GM12878 (cell line): Measurements from ENCODE around the gene MYO3B. TPM values are rescaled to one million over a fixed set of nuclear protein-coding genes. Genes with fewer than 3 reads are reported as not detected.

Experiments used
- ATAC-seq: fragments of 200-7000 bp; cut with Tn5 transposase; 3 replicates; pipeline ENCODE4 v1.9.1; 2020; ENCODE audit warnings: mild to moderate bottlenecking, moderate library complexity
- BruUV-seq: library from RNA; stranded (reverse); fragments of 400-500 nt; replicated peaks from 2 replicates; lab custom pipeline; 2021; lab: Mats Ljungman, UMichigan
- CTCF ChIA-PET: fragments of 300-600 bp; sonication (Branson Sonifier 250); formaldehyde crosslinking; extraction: SDS; loops from one replicate; lab custom pipeline; 2021; ENCODE audit warnings: inconsistent platforms; lab: Yijun Ruan, JAX
- POLR2A ChIA-PET: fragments of 350-600 bp; formaldehyde crosslinking; extraction: SDS; loops from one replicate; lab custom pipeline; 2021; ENCODE audit warnings: inconsistent platforms; lab: Charles Lee
- RAD21 ChIA-PET: fragments of 300-600 bp; sonication (Branson Sonifier 250); formaldehyde crosslinking; loops from one replicate; lab custom pipeline; 2023; ENCODE audit warnings: antibody characterized with exemption; ENCODE audit not compliant: unreplicated experiment; lab: Charles Lee
- SMC1A ChIA-PET: fragments of 300-600 bp; sonication (Branson Sonifier 250); formaldehyde crosslinking; loops from one replicate; lab custom pipeline; 2023; ENCODE audit not compliant: unreplicated experiment, uncharacterized antibody; lab: Charles Lee
- DNase-seq: peaks from one replicate; pipeline ENCODE4 v3.0.0-alpha.2; 2011; ENCODE audit warnings: low read depth, low spot score
- FAIRE-seq: peaks from 3 replicates; lab custom pipeline; 2011; peaks lifted over from hg19 to GRCh38; lab: Jason Lieb, UNC
- H2AFZ ChIP-seq: 2 replicates; pipeline ENCODE4 v1.6.0; 2011; ENCODE audit warnings: low read depth, low read length, control low read depth; ENCODE audit not compliant: control insufficient read depth
- H3K27ac ChIP-seq: 2 replicates; pipeline ENCODE4 v1.5.1; 2011; ENCODE audit warnings: control low read depth; ENCODE audit not compliant: control insufficient read depth, insufficient read depth
- H3K27me3 ChIP-seq, 2 experiments: replicated peaks in 1 of 2; 2 replicates each; pipeline versions ENCODE4 v1.6.0 to v1.6.1; 2011; ENCODE audit warnings: low read length in 1 of 2; ENCODE audit not compliant: control insufficient read depth in 2 of 2, insufficient read depth in 2 of 2
- H3K36me3 ChIP-seq, 2 experiments: 2 replicates each; pipeline ENCODE4 v1.5.1; 2011; ENCODE audit warnings: low read length in 1 of 2; ENCODE audit not compliant: control insufficient read depth in 2 of 2, insufficient read depth in 2 of 2
- H3K4me1 ChIP-seq: 2 replicates; pipeline ENCODE4 v1.6.1; 2011; ENCODE audit warnings: mild to moderate bottlenecking, low read length, moderate library complexity, mixed read lengths; ENCODE audit not compliant: control insufficient read depth, insufficient read depth
- H3K4me2 ChIP-seq: 2 replicates; pipeline ENCODE4 v1.6.0; 2011; ENCODE audit warnings: control low read depth; ENCODE audit not compliant: control insufficient read depth, insufficient read depth
- H3K4me3 ChIP-seq: fragments of 200-600 bp; sonication (generic); 2 replicates; pipeline ENCODE4 v1.5.1; 2016
- H3K79me2 ChIP-seq: 2 replicates; pipeline ENCODE4 v1.6.0; 2011; ENCODE audit warnings: low read length; ENCODE audit not compliant: control insufficient read depth, insufficient read depth
- H3K9ac ChIP-seq: 2 replicates; pipeline ENCODE4 v1.8.0; 2011; ENCODE audit warnings: low read length, control low read depth, mixed read lengths; ENCODE audit not compliant: control insufficient read depth, insufficient read depth
- H3K9me3 ChIP-seq: replicated peaks from 3 replicates; pipeline ENCODE4 v1.5.1; 2011; ENCODE audit warnings: mild to moderate bottlenecking, low read length; ENCODE audit not compliant: control insufficient read depth, insufficient read depth
- H4K20me1 ChIP-seq: 2 replicates; pipeline ENCODE4 v1.6.0; 2011; ENCODE audit not compliant: control insufficient read depth, insufficient read depth
- NFIC ChIP-seq: IDR thresholded peaks from 2 replicates; pipeline ENCODE4 v1.6.1; 2012; ENCODE audit warnings: low read depth, mild to moderate bottlenecking, inconsistent platforms, low read length, moderate library complexity
- POU2F2 ChIP-seq: IDR thresholded peaks from 3 replicates; pipeline ENCODE4 v1.6.1; 2011; ENCODE audit warnings: low read depth, mild to moderate bottlenecking, low read length, borderline replicate concordance
- RAD21 ChIP-seq: IDR thresholded peaks from 2 replicates; pipeline ENCODE4 v1.6.1; 2011; ENCODE audit warnings: mild to moderate bottlenecking, low read depth, low read length, moderate library complexity; ENCODE audit not compliant: insufficient read depth
- RELB ChIP-seq: fragments of 450-650 bp; IDR thresholded peaks from 2 replicates; pipeline ENCODE4 v1.6.1; 2017; ENCODE audit warnings: low read depth, mild to moderate bottlenecking, moderate library complexity
- SMAD5 ChIP-seq: IDR thresholded peaks from 2 replicates; pipeline ENCODE4 v1.6.1; 2016; ENCODE audit warnings: antibody characterized with exemption, low read depth
- YBX1 ChIP-seq: fragments of 450-650 bp; IDR thresholded peaks from 2 replicates; pipeline ENCODE4 v1.6.1; 2016; ENCODE audit warnings: antibody characterized with exemption
- ZBED1 ChIP-seq: IDR thresholded peaks from 2 replicates; pipeline ENCODE4 v1.6.1; 2016; ENCODE audit warnings: borderline replicate concordance
- WGBS: methylation state at CpG from one replicate; pipeline ENCODE4 v1.1.6; 2016; ENCODE audit warnings: low lambda C conversion rate; ENCODE audit not compliant: insufficient replicate concordance, insufficient coverage; ENCODE audit errors: missing lambda C conversion rate; 5-methylcytosine and 5-hydroxymethylcytosine counted together
- in situ Hi-C: fragments of 300-500 bp; cut with MboI; formaldehyde crosslinking; loops from 9 replicates; pipeline ENCODE4 v1.14.3; 2018; ENCODE audit warnings: mixed read lengths
- intact Hi-C: fragments of 100-400 bp; cut with micrococcal nuclease; formaldehyde crosslinking; loops from one replicate; pipeline ENCODE4 v1.14.2; 2022; ENCODE audit not compliant: unreplicated experiment
- polyA plus RNA-seq, 11 experiments: library from polyadenylated mRNA; depleted of rRNA in 4 of 11; unstranded in 6 of 11; stranded (reverse) in 5 of 11; fragments of >200 nt; fragmentation: Nextera tagmentation in 4 of 11; fragmentation: Illumina TruSeq in 1 of 11; extraction: Ambion mirVana in 4 of 11; extraction: Trizol in 1 of 11; gene quantifications; 1 replicate in 1 of 11; 2 replicates in 10 of 11; pipeline versions ENCODE4 v1.2.1 to v1.2.3, GENCODE V29; 2011 to 2016; ENCODE audit warnings: inconsistent platforms in 2 of 11, missing spikeins in 2 of 11, low read depth in 1 of 11
- total RNA-seq, 4 experiments: library from RNA; depleted of rRNA in 3 of 4; stranded (reverse); fragments of >200 nt in 3 of 4; fragmentation: Illumina TruSeq in 1 of 4; extraction: Trizol in 1 of 4; gene quantifications; 2 replicates each; pipeline versions ENCODE4 v1.2.1 to v1.2.3, GENCODE V29; 2013 to 2021
- TF ChIP-seq, protein P1 (sequence below): fragments of 450-650 bp; IDR thresholded peaks from 2 replicates; pipeline ENCODE4 v1.6.1; 2014; ENCODE audit warnings: mild to moderate bottlenecking
- TF ChIP-seq, protein P2 (sequence below): IDR thresholded peaks from 2 replicates; pipeline ENCODE4 v1.6.1; 2011; ENCODE audit warnings: borderline replicate concordance, low read depth, mild to moderate bottlenecking, moderate library complexity, mixed read lengths, low read length; ENCODE audit not compliant: insufficient read depth; ENCODE audit errors: extremely low read length
- TF ChIP-seq, protein P3 (sequence below): fragments of 450-650 bp; formaldehyde crosslinking; IDR thresholded peaks from 2 replicates; pipeline ENCODE4 v1.4.0; 2020; ENCODE audit warnings: mild to moderate bottlenecking, moderate library complexity

The MYO3B gene
- total and polyA plus RNA-seq, 10 of the 15 experiments (the other 5 are each of a cell fraction or from before 2014, with no cell fraction given), result 1.1 to 7.1 (median 2.1) TPM

GRCh38 chr2:170163411-170164065, 14.4 kb upstream of the MYO3B start:
- in situ Hi-C loops, result no loop called here
- 66% methylated on average over 6 of the region's 6 CpGs for WGBS
- Histone ChIP-seq H3K79me2 (no peaks in the 10 kb centered on the region), H3K9me3 (no peaks in the 10 kb centered on the region), H3K27me3 (no peaks in the 10 kb centered on the region), H3K4me3 (no peak overlapping the region), H3K4me2 (no peak overlapping the region), H4K20me1 (no peaks in the 10 kb centered on the region), H2AFZ (no peak overlapping the region), H3K9ac (no peak overlapping the region)
- intact Hi-C loops, result no loop called here
- no peak for FAIRE-seq
- SMC1A ChIA-PET, result interaction anchor here (0.6 to 15.9 kb wide), 8 partner anchors 8 to 653 kb away, joined by 3 to 291 read pairs (median 6); partner anchors contain the start of genes GAD1 and MYO3B
- CTCF ChIA-PET, result interaction anchor here (0.8 to 5.9 kb wide), 4 partner anchors 11 to 69 kb away, joined by 3 to 38 read pairs (median 4); no protein-coding TSS in a partner anchor
- POLR2A ChIA-PET, result interaction anchor here (1.3 to 10.7 kb wide), 2 partner anchors 9 to 16 kb away, joined by 4 to 112 read pairs; partner anchors contain the start of gene MYO3B
- no peak for TF ChIP-seq SMAD5
- no peak for TF ChIP-seq YBX1
- TF ChIP-seq NFIC, result no peak
- TF ChIP-seq RAD21, result no peak
- TF ChIP-seq, protein P1, sequence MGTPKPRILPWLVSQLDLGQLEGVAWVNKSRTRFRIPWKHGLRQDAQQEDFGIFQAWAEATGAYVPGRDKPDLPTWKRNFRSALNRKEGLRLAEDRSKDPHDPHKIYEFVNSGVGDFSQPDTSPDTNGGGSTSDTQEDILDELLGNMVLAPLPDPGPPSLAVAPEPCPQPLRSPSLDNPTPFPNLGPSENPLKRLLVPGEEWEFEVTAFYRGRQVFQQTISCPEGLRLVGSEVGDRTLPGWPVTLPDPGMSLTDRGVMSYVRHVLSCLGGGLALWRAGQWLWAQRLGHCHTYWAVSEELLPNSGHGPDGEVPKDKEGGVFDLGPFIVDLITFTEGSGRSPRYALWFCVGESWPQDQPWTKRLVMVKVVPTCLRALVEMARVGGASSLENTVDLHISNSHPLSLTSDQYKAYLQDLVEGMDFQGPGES, result no peak
- no peak for TF ChIP-seq ZBED1
- TF ChIP-seq POU2F2, result no peak
- TF ChIP-seq, protein P2, sequence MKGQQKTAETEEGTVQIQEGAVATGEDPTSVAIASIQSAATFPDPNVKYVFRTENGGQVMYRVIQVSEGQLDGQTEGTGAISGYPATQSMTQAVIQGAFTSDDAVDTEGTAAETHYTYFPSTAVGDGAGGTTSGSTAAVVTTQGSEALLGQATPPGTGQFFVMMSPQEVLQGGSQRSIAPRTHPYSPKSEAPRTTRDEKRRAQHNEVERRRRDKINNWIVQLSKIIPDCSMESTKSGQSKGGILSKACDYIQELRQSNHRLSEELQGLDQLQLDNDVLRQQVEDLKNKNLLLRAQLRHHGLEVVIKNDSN, result no peak
- TF ChIP-seq, protein P3, sequence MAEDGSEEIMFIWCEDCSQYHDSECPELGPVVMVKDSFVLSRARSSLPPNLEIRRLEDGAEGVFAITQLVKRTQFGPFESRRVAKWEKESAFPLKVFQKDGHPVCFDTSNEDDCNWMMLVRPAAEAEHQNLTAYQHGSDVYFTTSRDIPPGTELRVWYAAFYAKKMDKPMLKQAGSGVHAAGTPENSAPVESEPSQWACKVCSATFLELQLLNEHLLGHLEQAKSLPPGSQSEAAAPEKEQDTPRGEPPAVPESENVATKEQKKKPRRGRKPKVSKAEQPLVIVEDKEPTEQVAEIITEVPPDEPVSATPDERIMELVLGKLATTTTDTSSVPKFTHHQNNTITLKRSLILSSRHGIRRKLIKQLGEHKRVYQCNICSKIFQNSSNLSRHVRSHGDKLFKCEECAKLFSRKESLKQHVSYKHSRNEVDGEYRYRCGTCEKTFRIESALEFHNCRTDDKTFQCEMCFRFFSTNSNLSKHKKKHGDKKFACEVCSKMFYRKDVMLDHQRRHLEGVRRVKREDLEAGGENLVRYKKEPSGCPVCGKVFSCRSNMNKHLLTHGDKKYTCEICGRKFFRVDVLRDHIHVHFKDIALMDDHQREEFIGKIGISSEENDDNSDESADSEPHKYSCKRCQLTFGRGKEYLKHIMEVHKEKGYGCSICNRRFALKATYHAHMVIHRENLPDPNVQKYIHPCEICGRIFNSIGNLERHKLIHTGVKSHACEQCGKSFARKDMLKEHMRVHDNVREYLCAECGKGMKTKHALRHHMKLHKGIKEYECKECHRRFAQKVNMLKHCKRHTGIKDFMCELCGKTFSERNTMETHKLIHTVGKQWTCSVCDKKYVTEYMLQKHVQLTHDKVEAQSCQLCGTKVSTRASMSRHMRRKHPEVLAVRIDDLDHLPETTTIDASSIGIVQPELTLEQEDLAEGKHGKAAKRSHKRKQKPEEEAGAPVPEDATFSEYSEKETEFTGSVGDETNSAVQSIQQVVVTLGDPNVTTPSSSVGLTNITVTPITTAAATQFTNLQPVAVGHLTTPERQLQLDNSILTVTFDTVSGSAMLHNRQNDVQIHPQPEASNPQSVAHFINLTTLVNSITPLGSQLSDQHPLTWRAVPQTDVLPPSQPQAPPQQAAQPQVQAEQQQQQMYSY (CRISPR knock-in tag), result no peak
- no peak for TF ChIP-seq RELB
- TF ChIP-seq, all 136 proteins: peak for 0
- H3K4me1 ChIP-seq, result peaks cover 26% of the 10 kb centered on the region
- DNase-seq (no peak), ATAC-seq (no peak)
- no peak overlapping the region for H3K27ac ChIP-seq
- BruUV-seq, result no TSS peak
- no peaks in the 10 kb centered on the region for H3K36me3 ChIP-seq
- RAD21 ChIA-PET, result interaction anchor here (1.4 to 10.5 kb wide), 2 partner anchors 15 to 21 kb away, joined by 5 to 124 read pairs; partner anchors contain the start of gene MYO3B
